CD4-positive, alpha-beta T cell treated with Interleukin-4 for 4 hours (primary cell): Measurements from ENCODE around the gene GNA15.
"Not testable (repeated sequence)": the region's sequence is repeated elsewhere in the genome, so short reads cannot be mapped to it uniquely, and the experiment has no call there.

Experiments
- DNase-seq: peaks from one replicate; pipeline ENCODE4 v3.0.0-alpha.2; 2020

The GNA15 gene

DNA sequence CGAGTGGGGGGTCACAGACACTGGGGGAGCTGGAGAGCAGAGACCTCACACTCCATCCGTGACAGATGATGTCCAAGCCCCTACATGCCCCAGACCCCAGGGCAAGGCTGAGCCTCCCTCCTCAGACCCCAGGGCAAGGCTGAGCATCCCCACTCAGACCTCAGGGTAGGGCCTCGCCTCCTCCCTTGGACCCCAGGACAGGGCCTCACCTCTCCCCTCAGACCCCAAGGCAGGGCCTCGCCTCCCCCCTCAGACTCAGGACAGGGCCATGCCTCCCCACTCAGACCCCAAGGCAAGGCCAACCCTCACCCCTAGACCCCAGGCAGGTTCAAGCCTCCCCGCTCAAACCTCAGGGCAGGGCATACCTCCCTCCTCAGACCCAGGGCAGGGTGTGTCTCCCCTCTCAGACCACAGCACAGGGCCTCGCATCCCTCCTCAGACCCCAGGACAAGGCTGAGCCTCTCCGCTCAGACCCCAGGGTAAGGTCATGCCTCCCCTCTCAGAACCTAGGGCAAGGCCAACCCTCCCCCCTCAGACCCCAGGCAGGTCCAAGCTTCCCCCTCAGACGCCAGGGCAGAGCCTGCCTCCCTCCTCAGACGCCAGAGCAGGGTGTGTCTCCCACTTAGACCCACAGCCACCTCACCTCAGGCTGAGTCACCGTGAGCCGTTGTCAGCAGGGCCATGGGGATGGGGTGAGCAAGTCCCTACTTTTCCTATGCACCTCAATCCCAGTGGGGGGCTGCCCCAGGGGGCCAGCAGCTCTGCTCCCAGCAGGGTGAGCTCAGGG, 41.1 kb downstream of the GNA15 start:
- peak; percentile 88 for DNase-seq

DNA sequence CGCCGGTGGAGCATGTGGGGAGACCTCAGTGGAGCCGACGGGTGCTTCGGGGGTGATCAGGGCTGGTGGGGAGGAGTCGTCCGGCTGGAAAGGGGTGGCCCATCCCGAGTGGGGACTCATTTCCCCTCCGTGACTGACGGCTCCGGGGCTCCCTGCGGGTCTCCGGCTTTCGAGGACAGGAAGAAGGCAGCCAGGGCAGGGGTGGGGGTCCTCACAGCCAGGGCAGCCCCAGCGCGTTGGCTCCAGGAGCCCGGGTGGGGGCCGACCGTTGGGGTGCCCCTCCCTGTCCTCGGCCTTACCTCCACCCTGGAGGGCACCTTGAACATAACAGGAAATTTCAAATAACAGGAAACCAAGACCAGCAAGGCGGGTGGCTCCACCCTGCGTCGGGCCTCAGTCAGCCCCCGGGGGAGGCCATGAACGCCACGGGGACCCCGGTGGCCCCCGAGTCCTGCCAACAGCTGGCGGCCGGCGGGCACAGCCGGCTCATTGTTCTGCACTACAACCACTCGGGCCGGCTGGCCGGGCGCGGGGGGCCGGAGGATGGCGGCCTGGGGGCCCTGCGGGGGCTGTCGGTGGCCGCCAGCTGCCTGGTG, 42.6 kb downstream of the GNA15 start, which contains the start of gene S1PR4:
Gene S1PR4, plus strand, starts transcription at position 393 of the 596 bp plus-strand sequence. Its CDS starts 24 bp downstream, at position 417.
- peak; percentile 85 for DNase-seq

DNA sequence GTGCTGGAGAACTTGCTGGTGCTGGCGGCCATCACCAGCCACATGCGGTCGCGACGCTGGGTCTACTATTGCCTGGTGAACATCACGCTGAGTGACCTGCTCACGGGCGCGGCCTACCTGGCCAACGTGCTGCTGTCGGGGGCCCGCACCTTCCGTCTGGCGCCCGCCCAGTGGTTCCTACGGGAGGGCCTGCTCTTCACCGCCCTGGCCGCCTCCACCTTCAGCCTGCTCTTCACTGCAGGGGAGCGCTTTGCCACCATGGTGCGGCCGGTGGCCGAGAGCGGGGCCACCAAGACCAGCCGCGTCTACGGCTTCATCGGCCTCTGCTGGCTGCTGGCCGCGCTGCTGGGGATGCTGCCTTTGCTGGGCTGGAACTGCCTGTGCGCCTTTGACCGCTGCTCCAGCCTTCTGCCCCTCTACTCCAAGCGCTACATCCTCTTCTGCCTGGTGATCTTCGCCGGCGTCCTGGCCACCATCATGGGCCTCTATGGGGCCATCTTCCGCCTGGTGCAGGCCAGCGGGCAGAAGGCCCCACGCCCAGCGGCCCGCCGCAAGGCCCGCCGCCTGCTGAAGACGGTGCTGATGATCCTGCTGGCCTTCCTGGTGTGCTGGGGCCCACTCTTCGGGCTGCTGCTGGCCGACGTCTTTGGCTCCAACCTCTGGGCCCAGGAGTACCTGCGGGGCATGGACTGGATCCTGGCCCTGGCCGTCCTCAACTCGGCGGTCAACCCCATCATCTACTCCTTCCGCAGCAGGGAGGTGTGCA, 43.3 kb downstream of the GNA15 start:
- DNase-seq: peak; percentile 25

GRCh38 chr19:3179739-3180293, 44.0 kb downstream of the GNA15 start:
- DNase-seq: no peak

DNA sequence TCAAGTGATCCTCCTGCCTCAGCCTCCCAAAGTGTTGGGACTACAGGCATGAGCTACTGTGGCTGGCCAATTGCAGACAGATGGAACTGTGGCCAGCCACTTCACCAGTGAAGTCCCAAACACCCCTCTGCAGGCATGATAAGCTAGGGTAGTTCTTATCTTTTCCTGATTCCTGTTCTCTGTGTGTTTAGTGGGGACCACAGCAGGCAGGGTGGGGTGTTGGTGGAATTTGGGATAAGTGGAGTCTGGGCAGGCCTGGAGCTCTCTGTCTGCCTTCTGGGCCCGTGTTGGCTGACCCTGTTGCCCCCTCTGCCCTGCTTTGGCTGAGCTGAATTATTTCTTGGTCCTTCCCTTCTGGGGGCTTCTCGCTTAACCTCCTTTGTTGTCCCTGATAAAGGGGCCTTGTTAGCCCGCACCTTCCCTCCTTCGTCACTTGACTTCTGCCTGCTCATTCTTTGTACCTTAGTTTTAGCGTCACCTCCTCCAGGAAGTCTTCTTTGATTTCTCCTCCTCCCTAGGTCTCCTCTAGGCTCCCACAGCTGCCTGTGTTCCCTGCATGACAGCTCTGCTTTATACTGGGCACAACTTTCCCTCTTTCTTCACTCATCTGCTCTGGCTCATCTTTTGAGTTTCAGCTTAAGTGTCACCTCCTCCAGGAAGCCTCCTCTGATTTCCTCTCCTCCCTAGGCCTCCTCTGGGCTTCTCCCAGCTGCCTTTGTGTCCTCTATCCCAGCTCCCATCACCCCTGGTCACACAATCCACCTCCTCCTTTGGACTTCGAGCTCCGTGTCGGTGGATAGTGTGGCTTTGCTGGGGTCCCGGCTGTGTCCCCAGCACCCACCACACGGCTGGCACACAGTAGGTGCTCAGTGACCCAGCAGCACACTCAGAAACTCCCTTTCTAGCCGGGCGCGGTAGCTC, 48.1 kb downstream of the GNA15 start:
- no peak for DNase-seq

GRCh38 chr19:3184847-3185460, 49.1 kb downstream of the GNA15 start:
- DNase-seq: no peak

DNA sequence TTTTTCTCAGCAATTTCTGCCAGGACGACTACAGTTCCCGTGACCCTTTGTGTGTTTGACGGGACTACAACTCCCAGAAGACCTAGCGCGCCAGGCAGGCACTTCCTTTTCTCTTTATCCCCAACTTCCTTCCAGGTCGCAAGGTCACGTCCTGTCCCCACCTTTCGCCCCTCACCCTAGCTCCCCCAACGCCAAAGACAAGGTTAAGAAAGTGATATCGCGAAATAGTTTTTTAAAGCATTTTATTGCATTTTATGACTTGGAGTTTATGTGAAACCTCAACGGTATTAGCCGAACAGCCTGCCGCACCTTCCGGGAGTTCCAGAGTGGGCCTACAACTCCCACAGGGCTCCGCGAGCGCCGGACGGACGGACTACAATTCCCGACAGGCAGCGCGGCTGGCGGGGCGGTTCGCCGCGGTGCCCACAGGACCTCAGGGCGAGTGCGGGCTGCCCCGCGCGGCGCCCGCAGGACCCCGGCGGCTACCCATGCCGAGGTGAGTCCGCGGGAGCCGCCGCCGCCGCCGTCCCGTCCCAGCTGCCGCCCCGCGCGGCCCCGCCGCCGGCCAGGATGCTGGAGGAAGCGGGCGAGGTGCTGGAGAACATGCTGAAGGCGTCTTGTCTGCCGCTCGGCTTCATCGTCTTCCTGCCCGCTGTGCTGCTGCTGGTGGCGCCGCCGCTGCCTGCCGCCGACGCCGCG, 49.8 kb downstream of the GNA15 start, which contains the start of gene NCLN:
Gene NCLN, plus strand, starts transcription at position 470 of the 699 bp plus-strand sequence. Its CDS starts 101 bp downstream, at position 571.
- DNase-seq: peak; percentile 92

GRCh38 chr19:3186160-3186688, 50.4 kb downstream of the GNA15 start:
- no peak for DNase-seq

GRCh38 chr19:3186891-3187661, 51.2 kb downstream of the GNA15 start:
- no peak for DNase-seq

DNA sequence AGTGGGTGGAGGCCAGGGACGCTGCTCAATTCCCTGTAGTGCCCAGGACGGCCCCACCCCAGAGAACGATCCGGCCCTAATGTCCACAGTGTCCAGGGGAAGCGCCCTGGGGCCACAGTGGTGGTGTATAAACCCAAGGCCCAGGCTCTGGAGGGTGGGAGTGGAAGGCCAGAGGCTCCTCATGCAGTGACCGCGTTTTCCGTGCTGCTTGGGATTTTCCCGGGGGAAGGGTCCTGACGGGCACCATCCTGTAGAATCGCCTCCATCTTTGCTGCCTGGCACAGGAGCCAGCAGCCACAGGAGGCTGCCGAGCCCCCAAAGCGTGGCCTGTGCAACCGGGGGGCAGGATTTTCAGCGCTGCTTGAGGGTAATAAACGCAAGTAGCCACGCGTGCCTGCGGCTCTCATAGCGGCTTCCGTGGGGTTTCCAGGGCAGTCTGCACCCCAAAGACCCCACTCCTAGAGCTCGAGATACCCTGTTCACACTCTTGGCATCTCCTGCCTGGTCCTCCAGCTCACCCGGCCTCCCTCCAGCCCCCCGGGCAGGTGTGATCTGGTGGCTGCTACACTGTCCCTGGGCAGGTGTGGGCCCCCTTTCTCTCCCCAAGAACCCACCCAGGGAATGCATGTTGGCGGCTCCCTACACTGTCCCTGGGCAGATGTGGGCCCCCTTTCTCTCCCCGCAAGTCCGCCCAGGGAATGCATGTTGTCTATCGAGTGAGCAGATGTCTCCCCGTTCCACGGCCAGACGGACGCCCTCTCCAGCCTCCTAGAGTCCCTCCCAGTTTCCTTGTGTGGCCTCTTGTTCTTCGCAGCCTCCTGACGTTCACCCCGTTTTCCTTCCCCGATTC, 52.1 kb downstream of the GNA15 start:
- no peak for DNase-seq

GRCh38 chr19:3188627-3189596, 53.1 kb downstream of the GNA15 start:
- no peak for DNase-seq

GRCh38 chr19:3189702-3190469, 54.1 kb downstream of the GNA15 start:
- DNase-seq: no peak

- DNase-seq: no peak
These were observed 54.6 kb downstream of the GNA15 start for GRCh38 chr19:3190470-3190770.

GRCh38 chr19:3190921-3191805, 55.3 kb downstream of the GNA15 start:
- DNase-seq: no peak

GRCh38 chr19:3191806-3192104, 55.9 kb downstream of the GNA15 start:
- not testable (repeated sequence) for DNase-seq

GRCh38 chr19:3192228-3192635, 56.4 kb downstream of the GNA15 start:
- no peak for DNase-seq
